Fibroblast of lung (primary cell): ENCODE data around the gene DDX23. TPM values are rescaled to one million over a fixed set of nuclear protein-coding genes. Genes with fewer than 3 reads are reported as not detected.

Experiments
- DNase-seq, 2 donors: peaks; one replicate each; pipeline versions ENCODE4 v3.0.0 to v3.0.0-alpha.2; 2010; ENCODE audit warnings: low read depth in 2 of 2
- H2AFZ ChIP-seq: 2 replicates; pipeline ENCODE4 v1.5.1; 2012; ENCODE audit warnings: low read length, control low read depth, inconsistent platforms
- H3K27ac ChIP-seq: 2 replicates; pipeline ENCODE4 v1.5.1; 2011; ENCODE audit warnings: low read length, control low read depth; ENCODE audit not compliant: insufficient read depth
- H3K27me3 ChIP-seq: 2 replicates; pipeline ENCODE4 v1.5.1; 2011; ENCODE audit warnings: mild to moderate bottlenecking, low read length; ENCODE audit not compliant: control insufficient read depth, insufficient read depth
- H3K36me3 ChIP-seq: 2 replicates; pipeline ENCODE4 v1.5.1; 2011; ENCODE audit warnings: low read length; ENCODE audit not compliant: control insufficient read depth, insufficient read depth
- H3K4me1 ChIP-seq: 2 replicates; pipeline ENCODE4 v1.5.1; 2011; ENCODE audit warnings: low read length; ENCODE audit not compliant: control insufficient read depth, insufficient read depth; ENCODE audit errors: extremely low read depth
- H3K4me2 ChIP-seq: 2 replicates; pipeline ENCODE4 v1.5.1; 2011; ENCODE audit warnings: low read length, control low read depth; ENCODE audit not compliant: insufficient read depth; ENCODE audit errors: extremely low read depth
- H3K4me3 ChIP-seq, 4 experiments: fragments of 200-600 bp in 1 of 4; sonication (generic) in 1 of 4; replicated peaks in 1 of 4; 2 replicates each; pipeline ENCODE4 v1.5.1; 2011 to 2016; ENCODE audit warnings: low read length in 4 of 4, low read depth in 3 of 4, mild to moderate bottlenecking in 3 of 4, control low read depth in 2 of 4, inconsistent platforms in 1 of 4, mixed read lengths in 1 of 4; ENCODE audit not compliant: insufficient read depth in 1 of 4; ENCODE audit errors: control extremely low read depth in 1 of 4
- H3K79me2 ChIP-seq: 2 replicates; pipeline ENCODE4 v1.5.1; 2012; ENCODE audit warnings: mild to moderate bottlenecking, low read length, inconsistent platforms; ENCODE audit not compliant: control insufficient read depth, insufficient read depth
- H3K9ac ChIP-seq: 2 replicates; pipeline ENCODE4 v1.5.1; 2011; ENCODE audit warnings: mild to moderate bottlenecking, low read length, control low read depth; ENCODE audit not compliant: insufficient read depth
- H3K9me3 ChIP-seq: 2 replicates; pipeline ENCODE4 v1.5.1; 2012; ENCODE audit warnings: low read depth, low read length; ENCODE audit not compliant: control insufficient read depth, insufficient read depth
- H4K20me1 ChIP-seq: 2 replicates; pipeline ENCODE4 v1.5.1; 2011; ENCODE audit warnings: low read length; ENCODE audit not compliant: control insufficient read depth, insufficient read depth; ENCODE audit errors: extremely low read depth
- CTCF ChIP-seq, 2 donors: IDR thresholded peaks in 1 of 2; conservative IDR thresholded peaks in 1 of 2; 1 replicate in 1 of 2; 2 replicates in 1 of 2; pipeline ENCODE4 v1.5.1; 2011 to 2012; ENCODE audit warnings: low read length in 2 of 2, control low read depth in 1 of 2, inconsistent platforms in 1 of 2, low read depth in 1 of 2, mild to moderate bottlenecking in 1 of 2
- EZH2 ChIP-seq: IDR thresholded peaks from 2 replicates; pipeline ENCODE4 v1.5.1; 2012; ENCODE audit warnings: low read length, control low read depth, mild to moderate bottlenecking; ENCODE audit errors: missing control alignments
- polyA plus RNA-seq, 2 donors: library from polyadenylated mRNA; depleted of rRNA in 1 of 2; stranded (reverse) in 1 of 2; unstranded in 1 of 2; fragments of >200 nt; gene quantifications; 2 replicates each; pipeline ENCODE4 v1.2.1, GENCODE V29; 2011 to 2012; ENCODE audit warnings: missing spikeins in 1 of 2
- total RNA-seq: library from RNA; depleted of rRNA; stranded (reverse); fragments of >200 nt; gene quantifications from 2 replicates; pipeline ENCODE4 v1.2.1, GENCODE V29; 2014

Gene DDX23
- total and polyA plus RNA-seq, 2 donors (not counting 1 experiment from before 2014, with no cell fraction given), result 48.6 to 62.4 TPM

GRCh38 chr12:48838048-48838447 is 13.9 kb downstream of the DDX23 start:
- no peak for DNase-seq
- Histone ChIP-seq H3K4me2 (no peak overlapping the region), H3K4me1 (no peaks in the 10 kb centered on the region), H3K27ac (no peak overlapping the region), H3K27me3 (no peaks in the 10 kb centered on the region), H4K20me1 (no peaks in the 10 kb centered on the region), H3K36me3 (peaks cover 19% of the 10 kb centered on the region), H3K9me3 (no peaks in the 10 kb centered on the region), H2AFZ (no peak overlapping the region), H3K4me3 (no peak overlapping the region), H3K79me2 (no peaks in the 10 kb centered on the region), H3K9ac (no peak overlapping the region)
- TF ChIP-seq CTCF (conservative IDR thresholded peaks at IDR 0.05 in 1 of 2, IDR thresholded peaks at IDR 0.05 in 1 of 2; ENCODE audit: low read depth in 1 of 2, low read length in 2 of 2) (no peak), EZH2 (no peak)

GRCh38 chr12:48832321-48833060 is 19.5 kb downstream of the DDX23 start:
- no peak overlapping the region for H2AFZ ChIP-seq
- H3K27ac ChIP-seq, result no peak overlapping the region
- H4K20me1 ChIP-seq, result no peaks in the 10 kb centered on the region
- H3K9me3 ChIP-seq, result no peaks in the 10 kb centered on the region
- no peak overlapping the region for H3K9ac ChIP-seq
- H3K79me2 ChIP-seq, result no peaks in the 10 kb centered on the region
- H3K4me2 ChIP-seq, result no peak overlapping the region
- DNase-seq, result no peak
- H3K27me3 ChIP-seq, result no peaks in the 10 kb centered on the region
- peaks cover 23% of the 10 kb centered on the region for H3K36me3 ChIP-seq
- no peak for TF ChIP-seq EZH2
- TF ChIP-seq CTCF (conservative IDR thresholded peaks at IDR 0.05 in 1 of 2, IDR thresholded peaks at IDR 0.05 in 1 of 2; ENCODE audit: low read depth in 1 of 2, low read length in 2 of 2), result no peak
- no peak overlapping the region for H3K4me3 ChIP-seq
- no peaks in the 10 kb centered on the region for H3K4me1 ChIP-seq

- no peaks in the 10 kb centered on the region for H3K79me2 ChIP-seq
- no peak overlapping the region for H3K4me2 ChIP-seq
- no peak for DNase-seq
- no peak for TF ChIP-seq EZH2
- no peak for TF ChIP-seq CTCF (conservative IDR thresholded peaks at IDR 0.05 in 1 of 2, IDR thresholded peaks at IDR 0.05 in 1 of 2; ENCODE audit: low read depth in 1 of 2, low read length in 2 of 2)
- H3K36me3 ChIP-seq, result peaks cover 20% of the 10 kb centered on the region
- no peaks in the 10 kb centered on the region for H4K20me1 ChIP-seq
- H3K27ac ChIP-seq, result no peak overlapping the region
- H2AFZ ChIP-seq, result no peak overlapping the region
- no peaks in the 10 kb centered on the region for H3K9me3 ChIP-seq
- H3K4me3 ChIP-seq, result no peak overlapping the region
- H3K27me3 ChIP-seq, result no peaks in the 10 kb centered on the region
- no peak overlapping the region for H3K9ac ChIP-seq
- H3K4me1 ChIP-seq, result no peaks in the 10 kb centered on the region
Measured at GRCh38 chr12:48831257-48831656, 20.7 kb downstream of the DDX23 start.
